GM23248 (cell line): ENCODE data around the gene TSPEAR.

Source experiments
- EZH2 ChIP-seq: fragments of 200-600 bp; sonication (generic); IDR thresholded peaks from 2 replicates; pipeline ENCODE4 v1.6.1; 2018; ENCODE audit warnings: antibody characterized with exemption, mild to moderate bottlenecking; ENCODE audit not compliant: insufficient read depth, poor library complexity, severe bottlenecking
- EZH2phosphoT487 ChIP-seq: fragments of 200-600 bp; sonication (generic); IDR thresholded peaks from 2 replicates; pipeline ENCODE4 v1.6.1; 2018; ENCODE audit warnings: antibody characterized with exemption, moderate library complexity, mild to moderate bottlenecking, low read depth; ENCODE audit not compliant: insufficient read depth

- TF ChIP-seq EZH2phosphoT487 (no peak), EZH2 (no peak)
Observed at GRCh38 chr21:44748621-44749020, 37.2 kb upstream of the TSPEAR start.
